GM21390 (cell line): Measurements from ENCODE around the gene NLRP3.
A peak's percentile ranks its signal among the peaks of the same experiment; 100 is the strongest.
"Not testable (repeated sequence)": the region's sequence is repeated elsewhere in the genome, so short reads cannot be mapped to it uniquely, and the experiment has no call there.

Experiments used
- ATAC-seq: cut with Tn5 transposase; IDR thresholded peaks from one replicate; pipeline ENCODE4 v1.9.1; 2021; ENCODE audit not compliant: unreplicated experiment

NLRP3 gene

DNA sequence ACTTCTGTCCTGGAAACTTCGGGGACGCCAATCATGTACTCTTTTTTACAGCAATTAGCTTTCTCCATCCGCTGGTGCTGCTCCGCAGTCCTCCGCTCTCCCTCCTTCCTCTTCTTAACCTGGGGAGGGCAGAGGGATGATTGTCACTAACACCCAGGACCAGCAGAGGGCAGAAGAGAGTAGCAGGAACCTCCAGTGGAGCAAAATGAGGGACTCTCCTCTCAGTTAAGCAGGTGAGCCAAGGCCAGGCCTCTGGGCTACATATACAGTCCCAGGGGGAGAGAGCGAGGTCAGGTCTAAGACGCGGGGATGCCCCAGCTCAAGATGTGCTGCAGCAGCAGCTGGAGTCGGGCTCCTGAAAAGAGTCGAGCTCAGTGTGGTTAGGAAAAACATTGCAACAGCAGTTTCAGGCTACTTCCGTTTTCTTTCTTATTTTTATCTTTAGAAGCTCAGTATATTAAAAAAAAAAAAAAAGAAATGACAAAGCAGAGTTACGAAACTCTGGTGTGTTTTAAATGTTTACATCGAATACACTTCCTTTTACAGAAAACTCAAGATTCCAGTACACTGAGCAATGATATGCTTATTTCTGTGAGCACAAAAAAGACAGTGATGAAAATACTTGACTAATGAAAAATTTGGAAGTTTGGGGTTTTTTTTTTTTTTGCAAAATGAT lies 25.7 kb upstream of the NLRP3 start:
- ATAC-seq = peak; percentile 99

DNA sequence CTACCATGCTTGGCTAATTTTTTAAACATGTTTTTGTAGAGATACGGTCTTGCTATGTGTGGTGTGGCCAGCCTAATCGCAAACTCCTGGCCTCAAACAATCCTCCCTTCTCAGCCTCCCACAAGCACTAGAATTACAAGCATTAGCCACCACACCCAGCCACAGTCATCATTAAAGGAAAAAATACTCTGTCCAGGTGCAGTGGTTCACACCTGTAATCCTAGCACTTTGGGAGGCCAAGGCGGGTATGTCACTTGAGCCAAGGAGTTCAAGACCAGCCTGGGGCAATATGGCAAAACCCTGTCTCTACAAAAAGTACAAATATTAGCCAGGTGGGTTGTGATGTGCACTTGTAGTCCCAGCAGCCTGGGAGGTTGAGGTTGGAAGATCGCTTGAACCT lies 25.0 kb upstream of the NLRP3 start:
- no peak for ATAC-seq

- ATAC-seq = no peak
Measured at GRCh38 chr1:247392088-247392487, 23.9 kb upstream of the NLRP3 start.

- ATAC-seq = not testable (repeated sequence)
Measured at GRCh38 chr1:247395075-247395474, 20.9 kb upstream of the NLRP3 start.

DNA sequence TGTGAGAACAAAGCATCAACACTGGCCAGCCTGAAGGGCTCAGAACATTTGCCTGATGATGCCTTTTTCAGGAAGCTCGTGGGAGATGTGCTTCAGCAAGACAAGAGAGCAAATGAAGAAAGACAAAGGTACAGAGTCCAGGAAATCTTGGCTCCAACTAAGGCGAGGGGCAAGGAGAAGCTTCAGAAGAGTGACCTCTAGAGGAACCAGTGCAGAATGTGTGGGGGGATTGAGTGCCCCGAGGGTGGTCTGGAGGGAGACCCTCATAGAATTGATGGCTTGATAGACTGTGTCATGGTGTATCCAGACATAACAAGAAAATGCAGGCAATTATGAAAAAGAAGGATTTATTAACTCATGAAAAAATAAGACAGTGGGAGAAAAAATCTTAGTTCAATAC lies 15.3 kb upstream of the NLRP3 start:
- ATAC-seq = no peak

DNA sequence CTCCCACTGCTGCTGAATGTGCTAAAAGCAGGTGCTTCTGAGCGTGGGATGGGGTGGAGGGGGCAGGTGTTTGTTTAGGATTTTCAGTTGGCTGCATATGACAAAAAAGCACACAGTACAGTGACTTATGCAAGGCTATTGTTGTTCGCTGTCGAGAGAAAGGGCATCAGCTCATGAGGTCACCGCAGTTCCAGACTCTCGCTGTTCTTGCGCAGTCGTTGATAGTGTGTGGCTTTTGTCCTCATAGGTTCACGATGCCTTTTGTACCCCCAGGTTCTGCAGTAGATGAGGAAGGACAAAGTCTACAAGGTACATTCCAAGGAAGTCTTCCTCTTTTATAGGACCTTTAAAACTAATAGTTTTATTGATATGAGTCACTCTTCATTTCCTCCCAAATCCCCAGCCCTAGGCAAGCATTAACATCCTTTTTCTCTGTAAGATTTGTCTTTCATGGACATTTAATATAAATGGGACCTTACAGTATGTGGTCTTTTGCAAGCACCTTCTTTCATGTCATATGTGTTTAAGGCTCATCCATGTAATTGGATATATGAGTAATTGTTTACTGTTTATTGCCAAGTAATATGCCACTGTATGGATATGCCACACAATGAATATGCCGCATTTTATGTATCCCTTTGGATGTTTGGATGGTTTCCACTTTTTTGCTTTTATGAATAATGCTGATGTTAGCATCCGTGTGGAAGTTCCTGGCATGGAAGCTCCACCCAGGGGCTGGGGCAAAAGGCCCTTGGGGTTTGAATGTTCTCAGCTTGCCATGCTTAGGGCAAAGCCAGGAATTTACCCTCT lies 14.5 kb upstream of the NLRP3 start:
- ATAC-seq = no peak

DNA sequence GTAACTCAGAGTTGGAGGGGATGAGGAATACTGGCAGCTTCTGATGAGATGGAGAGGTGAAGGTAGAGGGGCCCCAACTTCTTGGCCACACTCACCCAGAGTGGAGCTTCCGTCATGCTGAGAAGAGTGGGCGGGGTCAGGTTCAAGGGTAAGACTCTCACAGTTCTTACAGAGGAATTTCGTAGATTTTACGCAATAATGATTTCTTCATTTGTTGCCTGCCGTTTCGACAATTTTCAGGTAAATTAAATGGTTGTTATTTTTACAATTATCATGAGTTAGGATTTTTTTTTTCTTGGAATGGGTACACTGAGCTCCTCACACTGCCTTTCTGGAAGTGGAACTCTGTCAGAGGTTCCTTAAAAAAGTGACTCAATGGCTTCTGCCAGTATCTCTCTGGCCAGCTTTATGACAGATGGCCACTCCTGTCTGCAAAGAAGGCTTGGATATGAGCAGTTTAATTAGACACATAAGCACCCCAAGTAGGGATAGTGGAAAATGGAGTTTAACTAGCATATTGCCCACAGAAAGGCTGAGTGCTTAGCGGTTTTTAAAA lies 13.8 kb upstream of the NLRP3 start:
- no peak for ATAC-seq

- ATAC-seq = no peak
Measured at GRCh38 chr1:247406014-247406656, 9.8 kb upstream of the NLRP3 start.

GRCh38 chr1:247407180-247407616 lies 8.8 kb upstream of the NLRP3 start:
- peak; percentile 79 for ATAC-seq

- ATAC-seq = no peak
Measured at GRCh38 chr1:247408100-247408499, 7.9 kb upstream of the NLRP3 start.

GRCh38 chr1:247409869-247410544 lies 6.0 kb upstream of the NLRP3 start:
- peak; percentile 78 for ATAC-seq

DNA sequence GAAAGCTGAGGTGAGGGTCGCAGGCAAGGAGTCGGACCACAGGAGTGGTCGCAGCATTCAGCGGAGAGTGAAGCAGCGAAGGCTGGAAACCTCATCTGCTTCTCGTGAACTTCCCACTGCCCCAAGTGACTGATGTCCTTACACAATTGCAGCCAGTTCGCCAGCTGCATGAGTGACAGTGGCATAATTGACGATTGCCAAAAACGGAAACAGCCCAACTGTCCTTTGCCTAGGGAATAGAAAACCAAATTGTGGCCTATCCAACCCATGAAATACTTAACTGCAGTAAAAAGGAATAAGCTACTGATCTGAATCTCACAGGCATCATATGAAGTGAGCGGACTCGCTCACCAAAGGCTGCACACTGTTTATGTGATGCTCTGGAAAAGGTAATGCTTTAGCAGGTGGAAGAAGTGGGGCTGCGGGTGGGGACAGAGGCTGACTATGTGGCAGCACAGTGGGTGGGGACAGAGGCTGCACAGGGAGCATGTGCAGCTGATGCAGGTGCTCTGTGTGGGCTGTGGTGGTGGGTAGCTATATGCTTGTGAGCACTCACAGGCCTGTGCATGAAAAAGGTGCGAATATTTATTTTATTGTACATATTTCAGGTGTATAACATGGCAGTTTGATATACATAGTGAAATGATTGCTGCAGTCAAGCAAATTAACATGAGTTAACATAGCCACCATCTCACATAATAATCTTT lies 4.2 kb upstream of the NLRP3 start:
- ATAC-seq = no peak

GRCh38 chr1:247417831-247418230 lies 1.9 kb downstream of the NLRP3 start:
- ATAC-seq = no peak

- no peak for ATAC-seq
Measured at GRCh38 chr1:247419336-247419735, 3.4 kb downstream of the NLRP3 start.

DNA sequence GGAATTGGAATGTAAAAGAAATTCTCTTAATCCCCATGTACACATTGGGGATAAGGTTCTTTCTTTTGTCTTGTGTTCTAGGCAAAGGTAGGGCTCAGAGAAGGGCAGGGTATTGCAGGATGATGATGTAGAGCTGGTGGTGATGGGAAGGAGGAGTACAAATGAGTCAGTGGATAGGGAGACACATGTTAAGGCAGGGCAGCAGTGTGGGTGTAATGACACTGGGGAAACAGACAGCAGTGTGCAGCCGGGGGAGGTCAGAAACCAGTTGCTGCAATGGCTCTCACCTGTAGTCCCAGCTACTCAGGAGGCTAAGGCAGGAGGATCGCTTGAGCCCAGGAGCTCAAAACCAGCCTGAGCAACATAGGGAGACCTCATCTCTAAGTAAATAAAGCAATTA lies 5.1 kb downstream of the NLRP3 start:
- ATAC-seq = no peak

GRCh38 chr1:247429496-247429895 lies 13.5 kb downstream of the NLRP3 start:
- ATAC-seq = no peak

DNA sequence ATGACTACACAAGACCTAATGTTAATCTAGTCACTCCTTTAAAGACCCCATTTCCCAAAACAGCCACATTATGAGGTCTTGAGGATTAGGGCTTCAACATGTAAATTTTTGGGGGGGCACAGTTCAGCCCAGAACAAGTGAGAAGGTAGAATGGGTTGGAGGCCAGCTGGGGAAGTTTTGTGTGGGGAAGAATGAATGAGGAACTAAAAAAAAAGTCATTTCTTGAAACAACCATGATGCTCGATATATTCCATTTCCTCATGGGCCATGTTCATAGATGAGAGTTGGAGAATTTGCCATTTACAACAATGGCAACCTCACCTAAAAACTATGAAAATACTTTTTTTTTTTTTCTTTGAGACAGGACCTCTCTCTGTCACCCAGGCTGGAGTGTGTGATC lies 14.5 kb downstream of the NLRP3 start:
- no peak for ATAC-seq

GRCh38 chr1:247431643-247432042 lies 15.7 kb downstream of the NLRP3 start:
- no peak for ATAC-seq

GRCh38 chr1:247434005-247434404 lies 18.0 kb downstream of the NLRP3 start:
- ATAC-seq = no peak

DNA sequence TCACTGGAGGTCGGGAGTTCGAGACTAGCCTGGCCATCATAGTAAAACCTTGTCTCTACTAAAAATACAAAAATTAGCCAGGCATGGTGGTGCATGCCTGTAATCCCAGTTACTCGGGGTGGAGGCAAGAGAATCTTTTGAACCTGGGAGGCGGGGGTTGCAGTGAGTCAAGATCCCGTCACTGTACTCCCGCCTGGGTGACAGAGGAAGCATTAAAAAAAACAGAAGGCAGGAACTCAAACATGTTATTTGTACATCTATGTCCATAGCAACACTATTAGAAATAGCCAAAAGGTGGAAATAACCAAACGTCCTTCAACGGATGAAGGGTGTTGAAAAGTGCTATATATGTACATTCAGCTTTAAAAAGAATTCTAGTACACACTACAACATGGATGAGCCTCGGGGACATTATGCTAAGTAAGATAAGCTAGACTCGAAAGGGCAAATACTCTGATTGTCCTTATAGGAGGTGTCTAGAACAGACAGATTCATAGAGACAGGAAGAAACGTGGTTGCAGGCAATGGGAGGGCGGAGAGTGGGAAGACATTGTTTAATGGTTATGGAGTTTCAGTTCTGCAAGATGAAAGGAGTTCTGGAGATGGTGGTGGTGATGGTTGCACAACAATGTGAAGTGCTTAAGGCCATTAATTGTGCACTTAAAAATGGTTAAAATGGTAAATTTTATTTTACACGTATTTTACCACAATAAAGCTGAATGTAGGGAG lies 19.2 kb downstream of the NLRP3 start:
- ATAC-seq = no peak
